ENCODE measurements around the gene GNAQ.

DNA sequence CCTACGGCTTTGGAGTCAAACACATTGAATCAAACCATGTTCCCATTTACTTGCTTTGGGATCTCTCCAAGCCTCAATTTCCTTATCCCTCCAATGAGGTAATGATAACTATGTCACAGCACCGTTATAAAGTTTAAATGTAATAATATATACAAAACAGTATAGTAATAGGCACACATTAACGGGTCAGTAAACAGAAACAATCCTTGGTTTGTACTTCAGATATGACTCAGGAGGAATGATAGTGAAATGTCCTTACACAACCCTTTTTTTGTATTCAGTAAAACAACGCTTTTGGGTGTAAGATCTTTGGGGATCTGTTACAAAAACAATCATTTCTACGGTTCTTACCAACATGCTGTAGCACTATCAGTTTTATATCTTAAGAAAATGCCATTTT is 205.0 kb downstream of the GNAQ start:
- TF ChIP-seq ZSCAN20 (CRISPR knock-in tag; IDR thresholded peaks at IDR 0.05) = no peak
- no peak for TF ChIP-seq CTCF (IDR thresholded peaks at IDR 0.05)
- no peak for TF ChIP-seq REST (IDR thresholded peaks at IDR 0.05)
- TF ChIP-seq POLR2A (IDR thresholded peaks at IDR 0.05; ENCODE audit: low read length) = no peak
- TF ChIP-seq TP53 (CRISPR knock-in tag; IDR thresholded peaks at IDR 0.05) = no peak
- TF ChIP-seq RFX5 (IDR thresholded peaks at IDR 0.05) = no peak
- no peak for TF ChIP-seq EP300 (IDR thresholded peaks at IDR 0.05)
- TF ChIP-seq, protein P1, sequence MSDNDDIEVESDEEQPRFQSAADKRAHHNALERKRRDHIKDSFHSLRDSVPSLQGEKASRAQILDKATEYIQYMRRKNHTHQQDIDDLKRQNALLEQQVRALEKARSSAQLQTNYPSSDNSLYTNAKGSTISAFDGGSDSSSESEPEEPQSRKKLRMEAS (IDR thresholded peaks at IDR 0.05) = no peak
- no peak for TF ChIP-seq EHMT2 (IDR thresholded peaks at IDR 0.05; ENCODE audit: low read depth)
- TF ChIP-seq KDM5A (IDR thresholded peaks at IDR 0.05) = no peak
- TF ChIP-seq CHD4 (IDR thresholded peaks at IDR 0.05; ENCODE audit: borderline replicate concordance) = no peak
- no peak for TF ChIP-seq HDAC2 (IDR thresholded peaks at IDR 0.05)
- TF ChIP-seq MAFK (IDR thresholded peaks at IDR 0.05; ENCODE audit: partially characterized antibody) = no peak
